ENCODE results near the gene ZNF142.

ZNF142 gene, protein sequence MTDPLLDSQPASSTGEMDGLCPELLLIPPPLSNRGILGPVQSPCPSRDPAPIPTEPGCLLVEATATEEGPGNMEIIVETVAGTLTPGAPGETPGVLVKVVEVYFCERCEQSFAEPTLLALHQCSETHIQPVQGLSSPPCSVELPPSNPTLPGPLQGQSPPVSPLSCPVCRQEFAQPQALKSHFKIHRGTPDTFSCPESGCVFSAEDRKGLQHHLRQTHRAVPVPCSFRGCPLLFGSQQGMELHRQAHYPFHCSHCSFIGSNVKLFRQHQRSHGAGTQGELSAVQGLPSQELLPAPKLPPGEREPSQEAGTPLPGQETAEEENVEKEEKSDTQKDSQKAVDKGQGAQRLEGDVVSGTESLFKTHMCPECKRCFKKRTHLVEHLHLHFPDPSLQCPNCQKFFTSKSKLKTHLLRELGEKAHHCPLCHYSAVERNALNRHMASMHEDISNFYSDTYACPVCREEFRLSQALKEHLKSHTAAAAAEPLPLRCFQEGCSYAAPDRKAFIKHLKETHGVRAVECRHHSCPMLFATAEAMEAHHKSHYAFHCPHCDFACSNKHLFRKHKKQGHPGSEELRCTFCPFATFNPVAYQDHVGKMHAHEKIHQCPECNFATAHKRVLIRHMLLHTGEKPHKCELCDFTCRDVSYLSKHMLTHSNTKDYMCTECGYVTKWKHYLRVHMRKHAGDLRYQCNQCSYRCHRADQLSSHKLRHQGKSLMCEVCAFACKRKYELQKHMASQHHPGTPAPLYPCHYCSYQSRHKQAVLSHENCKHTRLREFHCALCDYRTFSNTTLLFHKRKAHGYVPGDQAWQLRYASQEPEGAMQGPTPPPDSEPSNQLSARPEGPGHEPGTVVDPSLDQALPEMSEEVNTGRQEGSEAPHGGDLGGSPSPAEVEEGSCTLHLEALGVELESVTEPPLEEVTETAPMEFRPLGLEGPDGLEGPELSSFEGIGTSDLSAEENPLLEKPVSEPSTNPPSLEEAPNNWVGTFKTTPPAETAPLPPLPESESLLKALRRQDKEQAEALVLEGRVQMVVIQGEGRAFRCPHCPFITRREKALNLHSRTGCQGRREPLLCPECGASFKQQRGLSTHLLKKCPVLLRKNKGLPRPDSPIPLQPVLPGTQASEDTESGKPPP (N-terminal part only)
- 3.4 to 28.0 (median 11.0) reads per million in 17 experiments for total RNA-seq

DNA sequence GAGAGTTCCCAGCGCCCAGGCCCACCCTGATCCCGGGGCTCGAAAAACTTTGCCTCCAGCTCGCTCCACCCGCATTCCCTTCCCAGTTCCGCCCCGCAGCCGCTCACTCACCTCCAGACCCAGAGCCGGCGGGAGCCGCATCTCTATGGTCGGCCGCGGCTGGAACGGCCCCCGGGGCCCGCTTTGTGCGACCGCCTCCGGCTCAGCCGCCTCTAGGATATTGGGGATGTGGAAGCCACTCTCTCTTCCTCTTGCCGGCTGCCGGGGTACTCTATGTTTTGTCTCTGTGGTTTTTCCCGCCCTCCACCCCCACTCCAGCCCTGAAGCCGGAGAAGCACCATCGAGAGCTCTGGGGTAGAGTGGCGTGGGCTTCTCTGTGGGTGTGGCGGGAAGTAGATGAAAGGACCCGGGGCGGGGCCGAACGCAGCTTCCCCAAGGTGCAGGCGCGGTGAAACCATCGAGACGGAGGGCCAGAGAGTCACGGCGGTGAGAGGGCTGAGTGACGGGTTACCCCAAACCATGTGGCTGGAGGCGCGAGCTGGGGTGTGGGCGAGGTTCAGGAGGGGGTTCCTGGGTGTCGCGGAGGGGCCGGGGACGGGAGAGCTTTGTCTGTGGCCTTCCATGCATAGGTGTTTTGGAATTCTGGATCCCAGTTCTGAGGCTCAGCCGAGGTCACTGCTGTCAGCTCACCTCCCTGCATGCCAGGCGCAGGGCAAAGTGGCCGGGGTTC lies at the start of gene ZNF142, which contains the start of gene BCS1L:
Gene ZNF142 (minus strand): TSS at position 366 of the 730 bp plus-strand sequence. CDS start 3,194 bp downstream, outside the sequence.
Gene BCS1L (plus strand): TSS at position 426 of the 730 bp plus-strand sequence. CDS start 1,305 bp downstream, outside the sequence.
- DNase-seq = peak; percentile 88 to 97 (median 94)

DNA sequence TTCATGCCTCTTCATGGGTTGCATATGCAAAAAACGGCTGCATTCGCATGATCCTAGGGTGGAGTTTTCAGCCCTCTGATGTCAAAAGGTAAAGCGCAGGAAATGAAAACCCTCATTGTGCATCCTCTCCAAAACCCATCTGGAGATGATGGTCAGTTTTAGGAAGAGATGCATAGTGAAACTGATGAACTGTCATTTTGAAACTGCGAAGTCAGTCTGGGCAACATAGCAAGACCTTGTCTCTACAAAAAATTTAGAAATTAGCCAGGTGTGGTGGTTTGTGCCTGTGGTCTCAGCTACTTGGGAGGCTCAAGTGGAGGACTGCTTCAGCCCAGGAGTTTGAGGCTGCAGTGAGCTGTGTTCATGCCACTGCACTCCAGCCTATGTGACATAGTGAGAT lies 48.7 kb upstream of the ZNF142 start:
- DNase-seq = no peak

GRCh38 chr2:218703341-218703740 lies 43.9 kb upstream of the ZNF142 start:
- DNase-seq = no peak

DNA sequence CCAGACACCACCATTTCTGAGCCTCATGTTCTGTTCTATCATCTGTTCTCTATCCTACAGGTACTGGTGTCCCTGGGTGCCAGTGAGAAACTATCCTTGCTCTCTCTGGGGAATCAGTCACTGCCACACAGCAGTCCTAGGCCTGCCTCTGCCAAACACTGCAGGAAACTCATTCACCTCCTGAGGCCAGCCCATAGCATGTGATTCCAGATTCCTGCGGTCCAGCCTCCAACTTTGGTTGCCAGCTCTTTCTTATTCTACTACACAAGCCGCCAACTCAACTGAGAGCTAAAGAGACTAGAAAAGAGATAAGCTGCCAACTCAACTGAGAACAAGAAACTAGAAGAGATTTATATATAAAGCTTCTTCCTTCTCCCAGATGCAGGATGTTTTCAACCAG lies 42.4 kb upstream of the ZNF142 start:
- no peak for DNase-seq

DNA sequence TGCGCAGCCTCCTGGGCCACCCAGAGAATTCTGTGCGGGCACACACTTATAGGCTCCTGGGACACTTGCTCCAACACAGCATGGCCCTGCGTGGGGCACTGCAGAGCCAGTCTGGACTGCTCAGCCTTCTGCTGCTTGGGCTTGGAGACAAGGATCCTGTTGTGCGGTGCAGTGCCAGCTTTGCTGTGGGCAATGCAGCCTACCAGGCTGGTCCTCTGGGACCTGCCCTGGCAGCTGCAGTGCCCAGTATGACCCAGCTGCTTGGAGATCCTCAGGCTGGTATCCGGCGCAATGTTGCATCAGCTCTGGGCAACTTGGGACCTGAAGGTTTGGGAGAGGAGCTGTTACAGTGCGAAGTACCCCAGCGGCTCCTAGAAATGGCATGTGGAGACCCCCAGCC lies 39.5 kb upstream of the ZNF142 start:
- no peak for DNase-seq

DNA sequence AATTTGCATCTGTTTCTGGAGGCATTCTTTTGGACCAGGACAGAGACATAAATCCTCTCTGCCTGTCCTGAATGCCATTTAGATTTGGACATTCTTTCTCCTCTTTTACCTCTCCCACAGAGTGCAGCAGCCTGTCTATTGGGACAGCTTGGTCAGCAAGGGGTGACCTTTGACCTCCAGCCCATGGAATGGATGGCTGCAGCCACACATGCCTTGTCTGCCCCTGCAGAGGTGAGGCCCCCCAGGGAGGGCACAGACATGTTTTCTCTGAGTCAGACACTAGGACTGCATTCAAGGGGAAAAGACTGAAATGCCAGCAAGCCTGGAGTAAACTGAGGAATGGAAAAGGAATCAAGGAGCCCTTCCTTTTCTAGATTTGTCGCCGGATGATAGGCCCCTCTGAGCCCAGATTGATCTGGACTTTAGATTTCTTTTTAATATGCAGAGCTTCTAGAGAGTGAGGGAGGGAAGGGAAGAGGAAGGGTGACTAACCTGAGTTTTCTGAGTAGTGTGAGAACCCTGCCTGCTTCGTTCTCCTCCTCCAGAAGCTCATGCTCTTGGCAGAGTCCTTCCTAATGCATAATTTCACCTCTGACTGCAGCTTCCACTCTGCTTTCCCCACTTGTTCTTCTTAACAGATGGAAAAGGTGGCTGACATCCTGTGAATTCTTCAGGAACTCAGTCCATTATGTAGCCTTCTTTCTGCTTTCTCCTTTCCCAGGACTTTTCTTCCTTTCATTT lies 35.2 kb upstream of the ZNF142 start:
- no peak for DNase-seq

GRCh38 chr2:218691234-218691633 lies 31.8 kb upstream of the ZNF142 start:
- no peak for DNase-seq

GRCh38 chr2:218687400-218688060 lies 28.1 kb upstream of the ZNF142 start:
- DNase-seq = peak; percentile 81 to 91 (median 86)

- DNase-seq = no peak
Measured at GRCh38 chr2:218680061-218680460, 20.6 kb upstream of the ZNF142 start.

DNA sequence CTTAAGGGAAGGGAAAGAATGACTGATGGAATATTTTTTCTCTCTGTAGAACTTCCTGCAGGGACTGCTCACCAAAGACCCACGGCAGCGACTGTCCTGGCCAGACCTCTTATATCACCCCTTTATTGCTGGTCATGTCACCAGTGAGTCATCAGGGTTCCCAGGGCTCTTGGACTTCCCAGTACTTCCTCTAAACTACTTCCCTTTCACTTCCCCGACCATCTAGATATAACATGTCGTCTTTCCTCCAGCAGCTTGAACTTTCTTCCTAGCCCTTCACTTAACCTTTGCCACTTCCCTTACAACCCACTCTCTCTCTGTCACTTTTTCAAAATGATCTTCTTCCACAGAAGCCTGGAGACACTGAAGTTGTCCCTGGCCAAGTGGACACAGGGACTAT lies 19.7 kb upstream of the ZNF142 start:
- DNase-seq = peak; percentile 89 to 97 (median 92)

DNA sequence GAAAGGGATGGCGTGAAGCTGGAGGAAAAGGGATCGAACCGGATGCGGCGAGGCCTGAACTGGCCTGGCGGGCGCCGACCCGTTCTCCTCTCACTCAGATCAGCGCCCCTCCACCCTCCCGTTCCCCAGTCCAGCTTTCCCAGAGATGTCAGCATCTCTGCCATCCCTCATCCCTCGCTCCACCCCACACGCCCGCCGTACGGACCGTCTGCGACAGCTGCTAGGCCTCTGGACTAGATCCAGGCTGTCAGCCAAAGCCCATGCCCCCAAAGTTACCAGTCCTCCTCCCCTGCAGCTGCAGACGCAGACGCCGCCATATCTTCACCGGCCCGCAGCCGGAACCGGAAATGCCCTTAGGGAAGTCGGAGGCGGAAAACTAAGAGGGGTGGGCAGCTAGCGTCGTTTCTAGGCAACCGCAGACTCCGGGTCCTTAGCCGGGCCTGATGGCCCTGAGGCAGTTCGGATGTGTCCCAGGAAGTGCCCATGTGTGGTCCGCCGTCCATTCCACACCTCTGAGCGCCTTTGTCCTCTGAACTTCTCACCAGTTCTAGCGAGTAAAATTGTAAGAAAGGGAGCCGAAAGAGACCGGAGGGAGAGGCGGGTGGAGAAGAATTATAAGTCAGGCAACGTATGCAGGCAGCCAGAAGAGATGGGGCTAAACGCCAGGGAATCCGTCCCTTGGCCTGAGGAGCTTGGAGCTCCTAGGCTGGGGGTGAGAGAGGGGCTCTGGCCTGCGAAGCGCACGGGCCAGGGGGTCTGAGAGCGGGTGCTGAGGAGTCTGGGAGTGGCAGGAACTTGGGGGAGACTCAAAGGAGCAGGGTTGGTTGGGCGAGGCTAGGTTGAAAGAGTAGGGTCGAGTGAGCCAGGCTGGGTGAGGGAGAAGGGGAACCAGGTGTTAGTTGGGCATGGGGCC lies 12.5 kb upstream of the ZNF142 start, which contains the start of the genes RNF25 and STK36:
Gene RNF25 (minus strand): TSS at position 349 of the 913 bp plus-strand sequence. CDS start 32 bp downstream, at position 317.
Gene STK36 (plus strand): TSS at position 433 of the 913 bp plus-strand sequence. CDS start 744 bp downstream, outside the sequence.
- peak; percentile 79 to 91 (median 88) for DNase-seq

DNA sequence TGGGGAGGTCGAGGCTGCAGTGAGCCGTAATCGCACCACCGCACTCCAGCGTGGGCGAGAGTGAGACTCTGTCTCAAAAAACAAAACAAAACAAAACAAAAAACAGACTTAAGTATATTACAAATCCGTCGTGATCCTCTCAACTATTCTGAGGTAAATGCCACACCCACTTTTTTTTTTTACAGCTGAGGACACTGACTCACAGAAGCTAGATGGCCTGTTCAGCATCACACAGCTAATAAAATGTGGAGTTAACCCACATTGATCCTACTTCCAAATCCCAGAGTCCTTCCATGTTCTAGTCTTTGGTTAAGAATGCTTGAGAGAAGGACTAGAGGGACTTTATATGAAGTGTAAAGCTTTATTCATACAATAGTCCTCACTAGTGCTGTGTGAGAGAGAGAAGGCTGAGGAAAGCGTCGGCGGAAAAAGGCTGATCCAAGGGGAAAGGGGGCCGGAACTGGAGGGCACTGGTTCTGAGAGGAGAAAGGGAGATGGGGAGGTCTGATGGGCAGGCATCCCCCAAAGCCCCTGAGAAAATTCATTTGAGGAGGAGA lies 11.8 kb upstream of the ZNF142 start:
- peak in 1 of 4 experiments; percentile 32 for DNase-seq

GRCh38 chr2:218664653-218665052 lies 5.2 kb upstream of the ZNF142 start:
- no peak for DNase-seq

DNA sequence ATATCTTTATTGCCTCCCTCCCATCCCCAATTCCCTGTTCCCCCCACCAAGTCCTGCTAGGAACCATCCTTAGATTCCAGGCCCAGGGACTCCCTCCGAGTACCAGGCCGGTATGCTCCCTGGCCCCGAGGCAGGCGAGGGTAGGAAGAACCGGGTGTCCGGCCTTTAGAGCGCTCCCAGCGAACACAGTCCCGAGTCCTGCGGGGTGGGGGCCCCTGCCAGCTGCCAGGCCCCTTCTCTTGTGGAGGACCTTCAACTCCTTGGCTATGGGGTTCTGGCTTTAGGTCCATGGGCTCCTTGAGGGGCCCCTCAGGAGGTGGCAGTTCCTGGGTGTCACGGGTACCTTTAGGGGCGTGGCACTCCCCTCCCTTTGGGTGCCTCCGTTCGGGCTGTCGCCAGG lies 4.5 kb upstream of the ZNF142 start:
- DNase-seq = no peak

GRCh38 chr2:218662827-218663226 lies 3.4 kb upstream of the ZNF142 start:
- DNase-seq = no peak

GRCh38 chr2:218662377-218662776 lies 3.0 kb upstream of the ZNF142 start:
- DNase-seq = no peak

DNA sequence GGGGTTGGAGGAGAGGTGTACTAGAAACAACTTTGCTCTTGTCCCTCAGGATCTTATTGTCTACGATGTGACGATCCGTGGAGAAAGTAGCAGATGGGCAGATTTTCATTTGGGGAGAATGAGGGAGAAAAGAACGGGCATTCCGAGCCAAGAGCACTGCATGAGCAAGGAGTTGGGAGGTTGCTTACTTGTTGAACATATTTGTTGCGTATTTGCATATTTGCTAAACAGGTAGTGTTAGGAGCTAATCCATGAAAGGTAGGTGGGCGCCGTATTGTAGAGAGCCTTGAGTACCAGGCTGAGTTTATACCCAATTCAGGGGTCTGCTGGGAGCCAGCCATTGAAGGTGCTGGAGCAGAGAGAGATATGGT lies 550 bp upstream of the ZNF142 start:
- DNase-seq = no peak

- DNase-seq = peak; percentile 48 to 69 (median 59)
Measured at GRCh38 chr2:218658671-218659257, 659 bp downstream of the ZNF142 start.

GRCh38 chr2:218655751-218656150 lies 3.7 kb downstream of the ZNF142 start:
- no peak for DNase-seq
